ENCODE measurements around the gene GALE. TPM values are rescaled to one million over a fixed set of nuclear protein-coding genes. Genes with fewer than 3 reads are reported as not detected.

GALE gene
- 46.5 and 68.0 TPM in 2 replicates for total RNA-seq

DNA sequence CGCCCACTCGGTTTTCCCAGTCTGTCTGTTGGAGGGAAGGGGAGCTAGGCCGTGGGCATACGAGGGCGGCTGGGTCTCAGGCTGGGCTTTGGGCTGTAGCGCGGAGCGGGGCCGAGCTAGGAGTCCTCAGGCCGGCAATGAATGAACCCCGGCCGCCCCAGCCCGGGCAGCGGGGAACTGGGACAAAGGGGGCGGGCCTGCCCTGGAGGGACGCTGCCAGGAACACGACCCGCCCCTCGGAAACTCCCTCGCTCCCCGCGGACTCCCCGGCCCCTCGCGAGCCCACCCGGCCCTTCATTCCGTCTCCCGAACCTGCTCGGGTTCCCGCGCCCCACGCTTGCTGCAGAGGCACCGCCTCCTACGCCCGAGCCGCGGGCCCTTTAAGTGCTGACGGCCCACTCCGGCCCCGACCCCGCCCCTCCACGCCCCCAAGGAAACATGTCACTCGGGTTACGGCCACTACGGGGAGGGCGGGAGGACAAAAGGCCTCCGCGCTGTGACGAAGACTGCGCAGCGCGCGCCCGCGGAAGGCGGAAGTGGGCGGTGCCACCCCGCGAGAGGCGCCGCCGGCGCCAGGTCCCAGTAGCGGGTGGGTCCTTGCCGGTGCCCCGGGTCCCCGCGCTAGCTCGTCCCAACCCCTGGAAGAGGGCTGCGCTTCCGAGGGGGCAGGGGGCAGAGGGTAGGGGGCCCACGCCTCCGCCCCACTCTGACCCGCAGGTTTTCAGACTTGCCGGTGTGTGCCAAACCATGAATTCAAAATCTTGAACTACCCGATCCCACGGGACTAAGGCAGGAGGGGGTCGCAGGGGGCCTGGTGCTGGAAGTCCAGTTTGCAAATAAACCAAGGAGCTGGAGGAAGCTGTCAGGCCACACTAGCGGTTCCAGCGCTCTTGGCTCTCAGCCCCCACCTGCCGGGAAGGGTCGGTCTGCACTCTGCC is at the start of gene GALE:
GALE (minus strand) TSS at position 355 of the 938 bp plus-strand sequence. CDS start 1,747 bp downstream, outside the sequence.

DNA sequence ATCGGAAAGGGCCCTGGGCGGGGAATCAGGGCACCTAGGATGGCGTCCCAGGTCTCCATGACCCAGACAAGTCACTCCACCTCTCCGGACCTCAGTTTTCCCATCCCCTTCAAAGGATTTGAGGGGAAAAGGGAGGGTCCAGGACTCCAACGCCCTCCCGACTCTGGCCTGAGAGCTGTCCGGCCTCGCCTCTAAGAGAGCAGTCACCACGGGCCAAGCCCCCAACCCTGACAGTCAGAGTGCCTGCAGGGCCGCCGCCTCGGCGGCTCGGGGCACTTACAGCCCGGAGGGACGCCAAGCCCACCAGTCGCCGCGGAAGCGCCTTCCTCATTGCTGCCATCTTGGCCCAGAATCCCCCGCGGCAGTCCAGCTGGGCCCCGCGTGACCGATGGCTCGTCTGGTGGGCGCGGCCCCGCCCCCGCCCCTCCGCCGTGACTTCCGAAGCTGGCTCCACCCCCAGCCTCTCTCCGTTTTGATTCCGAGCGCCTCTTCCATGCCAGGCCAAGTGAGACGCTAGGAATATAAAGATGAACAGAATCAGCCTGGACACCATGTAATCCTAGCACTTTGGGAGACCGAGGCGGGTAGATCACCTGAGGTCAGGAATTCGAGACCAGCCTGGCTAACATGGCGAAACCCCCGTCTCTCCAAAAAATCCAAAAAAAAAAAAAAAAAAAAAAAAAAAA is 24.7 kb upstream of the GALE start, which contains the start of gene HMGCL:
HMGCL (minus strand) TSS at position 354 of the 686 bp plus-strand sequence; CDS start at position 340, 14 bp downstream.

DNA sequence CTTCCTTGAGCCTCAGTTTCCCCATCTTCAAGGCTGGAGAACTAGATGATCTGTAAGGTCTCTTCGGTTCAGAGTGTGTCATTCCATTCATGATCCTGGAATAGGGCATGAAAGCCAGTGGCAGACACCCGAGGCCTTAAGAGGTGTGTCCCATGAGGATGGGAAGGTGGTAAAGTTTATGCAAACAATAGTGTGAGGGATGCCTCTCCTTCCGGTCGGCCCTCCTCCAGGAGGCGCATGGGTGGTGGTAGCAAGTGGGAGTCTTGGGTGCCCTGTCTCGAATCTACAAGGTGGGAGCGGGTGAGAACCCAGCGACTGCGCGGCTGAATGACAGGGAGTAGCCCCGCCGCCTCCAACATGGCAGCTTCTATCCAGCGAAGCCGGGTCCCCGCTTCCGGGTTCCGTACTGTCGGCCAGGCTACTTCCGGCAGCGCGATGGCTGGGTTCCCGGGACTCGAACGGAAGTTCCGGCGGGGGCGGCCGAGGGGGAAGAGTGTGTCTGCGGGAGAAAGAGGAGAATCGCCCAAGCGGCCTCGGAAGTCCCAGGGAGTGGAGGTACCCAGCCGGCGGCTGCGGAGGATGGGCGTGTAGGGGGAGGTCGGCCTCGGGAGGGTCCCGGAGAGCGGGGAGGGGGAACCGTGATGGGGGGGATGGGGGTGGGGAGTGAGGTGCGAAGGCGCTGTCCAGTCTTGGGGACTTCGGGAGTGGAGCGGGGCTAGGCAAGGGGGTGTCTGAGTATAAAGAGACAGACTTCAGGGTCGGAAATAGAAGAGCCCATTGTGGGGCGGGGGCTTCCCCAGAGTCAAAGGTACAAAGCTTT is 9.6 kb downstream of the GALE start, which contains the start of gene LYPLA2:
LYPLA2 (plus strand) TSS at position 450 of the 820 bp plus-strand sequence. CDS start 1,538 bp downstream, outside the sequence.

GRCh38 chr1:23777979-23778814 is 22.4 kb downstream of the GALE start, which contains the start of gene PITHD1:
TSS of gene PITHD1 (plus strand) at chr1:23778418. CDS start at chr1:23778516, 98 bp downstream.

Other genes with a start within 250 kb of the GALE start
- 20.5 and 38.9 TPM in 2 replicates for gene ID3, start 241.3 kb downstream of the GALE start, total RNA-seq
- 1,078 and 1,264 TPM in 2 replicates for gene RPL11, start 108.9 kb downstream of the GALE start, total RNA-seq
- gene ELOA, start 57.3 kb downstream of the GALE start, total RNA-seq: 23.2 and 32.3 TPM in 2 replicates
- gene PITHD1, start 22.3 kb downstream of the GALE start, total RNA-seq: 55.0 and 57.1 TPM in 2 replicates
- gene LYPLA2, start 9.6 kb downstream of the GALE start, total RNA-seq: 33.2 and 53.1 TPM in 2 replicates
- gene HMGCL, start 24.7 kb upstream of the GALE start, total RNA-seq: 45.8 and 51.3 TPM in 2 replicates
- 12.6 and 21.0 TPM in 2 replicates for gene FUCA1, start 67.5 kb upstream of the GALE start, total RNA-seq
- gene CNR2, start 112.6 kb upstream of the GALE start, total RNA-seq: not detected in 2 replicates
- 102 and 126 TPM in 2 replicates for gene PNRC2, start 159.1 kb upstream of the GALE start, total RNA-seq
- 56.0 and 102 TPM in 2 replicates for gene SRSF10, start 179.6 kb upstream of the GALE start, total RNA-seq